Measurements from ENCODE around the gene HMBS. TPM values are rescaled to one million over a fixed set of nuclear protein-coding genes. Genes with fewer than 3 reads are reported as not detected.
"Not testable (repeated sequence)": the region's sequence is repeated elsewhere in the genome, so short reads cannot be mapped to it uniquely, and the experiment has no call there.

The HMBS gene
- polyA plus RNA-seq (2011; rRNA removed), result 38.4 and 54.9 TPM in 2 replicates
- polyA minus RNA-seq (2011; rRNA and poly(A)+ RNA removed), result 22.1 and 29.0 TPM in 2 replicates

- Histone ChIP-seq H3K36me3 (ENCODE audit: control insufficient read depth, insufficient read depth, low read length) (peaks cover 18% of the 10 kb centered on the region), H3K4me3 (ENCODE audit: low read depth, low read length) (peak within 1 kb of the TSS; percentile 78), H3K27me3 (ENCODE audit: control insufficient read depth, insufficient read depth, low read length) (no peaks in the 10 kb centered on the region)
- POLR2A ChIA-PET, result interaction anchor here (0.6 to 1.4 kb wide), 9 partner anchors 10 to 253 kb away, joined by 3 to 28 read pairs (median 6); partner anchors contain the start of gene VPS11
- CTCF ChIA-PET, result interaction anchor here (0.9 to 2.5 kb wide), 6 partner anchors 9 to 542 kb away, joined by 3 to 14 read pairs (median 3); a partner anchor contains a TSS
- TF ChIP-seq CTCF (IDR thresholded peaks at IDR 0.05; ENCODE audit: insufficient read depth, low read depth, low read length), result no peak
- DNase-seq (ENCODE audit: low read depth), result peak; percentile 74
Observed at GRCh38 chr11:119084663-119085436, at the start of gene HMBS. TSS of gene HMBS (plus strand) at chr11:119084881. CDS start at chr11:119085034, 153 bp downstream.

- H3K27me3 ChIP-seq (ENCODE audit: control insufficient read depth, insufficient read depth, low read length), result no peaks in the 10 kb centered on the region
- ChIA-PET CTCF (no interaction called here), POLR2A (no interaction called here)
- H3K4me3 ChIP-seq (ENCODE audit: low read depth, low read length), result no peak overlapping the region
- no peaks in the 10 kb centered on the region for H3K36me3 ChIP-seq (ENCODE audit: control insufficient read depth, insufficient read depth, low read length)
- DNase-seq (ENCODE audit: low read depth), result no peak
- no peak for TF ChIP-seq CTCF (IDR thresholded peaks at IDR 0.05; ENCODE audit: insufficient read depth, low read depth, low read length)
Observed at GRCh38 chr11:119038884-119039283, 45.8 kb upstream of the HMBS start.

GRCh38 chr11:119039471-119039870 is 45.2 kb upstream of the HMBS start:
- H3K4me3 ChIP-seq (ENCODE audit: low read depth, low read length); CTCF ChIA-PET; H3K27me3 ChIP-seq (ENCODE audit: control insufficient read depth, insufficient read depth, low read length); H3K36me3 ChIP-seq (ENCODE audit: control insufficient read depth, insufficient read depth, low read length); POLR2A ChIA-PET; DNase-seq (ENCODE audit: low read depth): not testable (repeated sequence)

GRCh38 chr11:119041821-119042514 is 42.7 kb upstream of the HMBS start:
- POLR2A ChIA-PET, result no interaction called here
- Histone ChIP-seq H3K4me3 (ENCODE audit: low read depth, low read length) (no peak overlapping the region), H3K36me3 (ENCODE audit: control insufficient read depth, insufficient read depth, low read length) (peaks cover 17% of the 10 kb centered on the region), H3K27me3 (ENCODE audit: control insufficient read depth, insufficient read depth, low read length) (no peaks in the 10 kb centered on the region)
- CTCF ChIA-PET, result interaction anchor here (0.8 kb wide), 1 partner anchor 9 kb away, joined by 5 read pairs; no protein-coding TSS in a partner anchor
- no peak for DNase-seq (ENCODE audit: low read depth)
- TF ChIP-seq CTCF (IDR thresholded peaks at IDR 0.05; ENCODE audit: insufficient read depth, low read depth, low read length), result no peak

- H3K27me3 ChIP-seq (ENCODE audit: control insufficient read depth, insufficient read depth, low read length), result no peaks in the 10 kb centered on the region
- no peak for DNase-seq (ENCODE audit: low read depth)
- H3K36me3 ChIP-seq (ENCODE audit: control insufficient read depth, insufficient read depth, low read length), result peaks cover 22% of the 10 kb centered on the region
- POLR2A ChIA-PET, result no interaction called here
- CTCF ChIA-PET, result interaction anchor here (0.6 to 0.8 kb wide), 2 partner anchors 10 to 281 kb away, joined by 3 read pairs; no protein-coding TSS in a partner anchor
- H3K4me3 ChIP-seq (ENCODE audit: low read depth, low read length), result no peak overlapping the region
- TF ChIP-seq CTCF (IDR thresholded peaks at IDR 0.05; ENCODE audit: insufficient read depth, low read depth, low read length), result no peak
Observed at GRCh38 chr11:119042927-119043326, 41.8 kb upstream of the HMBS start.
